ENCODE measurements around the gene RNF157.

RNF157 gene

DNA sequence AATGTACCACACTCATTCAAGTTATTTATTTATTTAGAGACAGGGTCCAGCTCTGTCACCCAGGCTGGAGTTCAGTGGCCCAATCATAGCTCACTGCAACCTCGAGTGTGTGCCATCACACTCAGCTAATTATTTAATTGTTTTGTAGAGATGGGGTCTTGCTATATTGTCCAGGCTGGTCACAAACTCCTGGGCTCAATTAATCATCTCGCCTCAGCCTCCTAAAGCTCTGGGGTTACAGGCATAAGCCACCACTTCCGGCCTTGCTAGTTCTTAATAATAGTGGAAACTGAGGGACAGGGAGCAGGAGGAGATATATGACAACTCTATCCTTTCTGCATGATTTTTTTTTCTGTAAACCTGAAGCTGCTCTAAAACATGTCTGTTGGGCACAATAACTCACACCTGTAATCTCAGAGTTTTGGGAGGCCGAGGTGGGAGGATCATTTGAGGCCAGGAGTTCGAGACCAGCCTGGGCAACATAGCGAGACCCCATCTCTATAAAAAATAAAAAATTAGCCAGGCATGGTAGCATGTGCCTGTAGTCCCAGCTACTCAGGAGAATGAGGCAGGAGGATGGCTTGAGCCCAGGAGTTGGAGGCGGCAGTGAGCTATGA is 125.0 kb downstream of the RNF157 start:
- Histone ChIP-seq H3K27me3 (ENCODE audit: insufficient read depth, low read length) (no peaks in the 10 kb centered on the region), H3K4me1 (ENCODE audit: control insufficient read depth, insufficient read depth, low read length, unreplicated experiment) (no peaks in the 10 kb centered on the region), H3K79me2 (ENCODE audit: control insufficient read depth, insufficient read depth, low read length, unreplicated experiment) (no peaks in the 10 kb centered on the region), H3K27ac (ENCODE audit: low read depth, low read length) (no peak overlapping the region), H3K4me3 (ENCODE audit: low read depth, low read length) (no peak overlapping the region), H3K36me3 (ENCODE audit: insufficient read depth, low read length) (no peaks in the 10 kb centered on the region), H2AFZ (ENCODE audit: low read length, unreplicated experiment) (no peak overlapping the region)

DNA sequence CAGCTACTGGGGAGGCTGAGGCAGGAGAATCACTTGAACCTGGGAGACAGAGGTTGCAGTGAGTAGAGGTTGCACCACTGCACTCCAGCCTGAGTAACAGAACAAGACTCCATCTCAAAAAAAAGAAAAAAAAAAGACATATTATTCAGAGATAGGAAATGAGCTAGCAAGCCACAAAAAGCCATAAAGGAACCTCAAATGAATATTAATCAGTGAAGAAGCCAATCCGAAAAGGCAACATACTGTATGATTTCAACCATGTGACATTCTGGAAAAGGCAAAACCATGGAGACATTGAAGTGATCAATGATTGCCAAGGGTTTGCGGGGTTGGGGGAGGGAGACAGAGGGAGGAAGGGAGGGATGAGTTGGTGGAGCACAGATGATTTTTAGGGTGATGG is 128.3 kb downstream of the RNF157 start:
- Histone ChIP-seq H3K27ac (ENCODE audit: low read depth, low read length) (no peak overlapping the region), H3K36me3 (ENCODE audit: insufficient read depth, low read length) (no peaks in the 10 kb centered on the region), H3K4me3 (ENCODE audit: low read depth, low read length) (no peak overlapping the region), H3K4me1 (ENCODE audit: control insufficient read depth, insufficient read depth, low read length, unreplicated experiment) (no peaks in the 10 kb centered on the region), H3K79me2 (ENCODE audit: control insufficient read depth, insufficient read depth, low read length, unreplicated experiment) (no peaks in the 10 kb centered on the region), H2AFZ (ENCODE audit: low read length, unreplicated experiment) (no peak overlapping the region), H3K27me3 (ENCODE audit: insufficient read depth, low read length) (no peaks in the 10 kb centered on the region)

DNA sequence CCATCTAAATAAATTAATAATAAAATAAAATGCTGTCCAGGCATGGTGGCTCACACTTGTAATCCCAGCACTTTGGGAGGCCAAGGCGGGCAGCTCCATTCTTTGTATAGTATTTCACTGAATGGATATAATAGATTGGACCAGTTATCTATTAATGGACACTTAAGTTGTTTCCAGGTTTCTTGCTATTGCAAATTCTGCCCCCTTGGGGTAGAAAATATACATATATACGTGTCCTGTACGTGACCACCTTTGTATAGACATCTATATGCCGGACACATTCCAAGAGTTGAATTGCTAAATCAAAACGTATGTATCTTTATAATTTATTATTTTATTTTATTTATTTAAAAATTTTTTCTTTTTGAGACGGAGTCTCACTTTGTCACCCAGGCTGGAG is 132.8 kb downstream of the RNF157 start:
- H3K27ac ChIP-seq (ENCODE audit: low read depth, low read length), result no peak overlapping the region
- H3K36me3 ChIP-seq (ENCODE audit: insufficient read depth, low read length), result no peaks in the 10 kb centered on the region
- H2AFZ ChIP-seq (ENCODE audit: low read length, unreplicated experiment), result no peak overlapping the region
- no peaks in the 10 kb centered on the region for H3K27me3 ChIP-seq (ENCODE audit: insufficient read depth, low read length)
- no peak overlapping the region for H3K4me3 ChIP-seq (ENCODE audit: low read depth, low read length)
- no peaks in the 10 kb centered on the region for H3K4me1 ChIP-seq (ENCODE audit: control insufficient read depth, insufficient read depth, low read length, unreplicated experiment)
- peaks cover 11% of the 10 kb centered on the region for H3K79me2 ChIP-seq (ENCODE audit: control insufficient read depth, insufficient read depth, low read length, unreplicated experiment)

DNA sequence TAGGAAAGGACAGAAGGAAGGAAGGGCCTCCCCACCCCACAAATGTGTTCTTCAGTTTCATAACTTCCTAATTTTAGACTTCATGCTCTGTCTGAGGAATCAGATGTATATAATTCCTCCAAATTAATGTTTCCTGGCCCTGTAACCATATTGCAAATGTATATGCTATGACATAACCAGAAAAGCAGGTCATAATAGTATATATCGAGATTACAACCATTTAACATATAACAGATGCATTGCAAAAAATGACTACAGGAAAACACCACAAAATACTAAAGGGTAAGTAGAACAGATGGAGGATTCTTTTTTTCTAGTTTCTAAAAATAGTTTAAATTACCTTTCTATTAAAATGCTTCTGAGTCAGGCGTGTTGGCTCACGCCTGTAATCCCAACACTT is 133.6 kb downstream of the RNF157 start:
- Histone ChIP-seq H2AFZ (ENCODE audit: low read length, unreplicated experiment) (peak overlapping the region; percentile 18), H3K36me3 (ENCODE audit: insufficient read depth, low read length) (no peaks in the 10 kb centered on the region), H3K27ac (ENCODE audit: low read depth, low read length) (no peak overlapping the region), H3K4me1 (ENCODE audit: control insufficient read depth, insufficient read depth, low read length, unreplicated experiment) (no peaks in the 10 kb centered on the region), H3K4me3 (ENCODE audit: low read depth, low read length) (no peak overlapping the region), H3K79me2 (ENCODE audit: control insufficient read depth, insufficient read depth, low read length, unreplicated experiment) (peaks cover 14% of the 10 kb centered on the region), H3K27me3 (ENCODE audit: insufficient read depth, low read length) (no peaks in the 10 kb centered on the region)

DNA sequence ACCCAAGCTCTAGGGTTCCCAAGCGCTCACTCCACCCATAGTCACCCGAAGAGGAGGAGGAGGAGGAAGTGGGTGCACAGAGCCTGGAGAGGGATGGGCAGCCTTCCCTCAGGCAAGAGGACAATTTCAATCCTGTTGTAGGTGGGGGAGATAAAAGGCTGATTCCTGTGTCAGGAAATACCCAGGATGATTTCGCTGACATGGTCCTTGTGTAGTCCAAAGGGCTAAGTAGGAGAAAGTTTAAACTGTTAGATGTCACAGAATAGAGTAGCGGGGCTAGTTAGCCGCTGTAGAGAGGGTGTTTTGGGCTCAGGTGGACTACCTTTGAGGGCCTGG is 135.4 kb downstream of the RNF157 start:
- H3K36me3 ChIP-seq (ENCODE audit: insufficient read depth, low read length), result peaks cover 6% of the 10 kb centered on the region; the same call in 1 of the 2 replicates
- no peak overlapping the region for H2AFZ ChIP-seq (ENCODE audit: low read length, unreplicated experiment)
- no peak overlapping the region for H3K27ac ChIP-seq (ENCODE audit: low read depth, low read length)
- no peaks in the 10 kb centered on the region for H3K4me1 ChIP-seq (ENCODE audit: control insufficient read depth, insufficient read depth, low read length, unreplicated experiment)
- peaks cover 17% of the 10 kb centered on the region for H3K79me2 ChIP-seq (ENCODE audit: control insufficient read depth, insufficient read depth, low read length, unreplicated experiment)
- no peak overlapping the region for H3K4me3 ChIP-seq (ENCODE audit: low read depth, low read length)
- H3K27me3 ChIP-seq (ENCODE audit: insufficient read depth, low read length), result no peaks in the 10 kb centered on the region

DNA sequence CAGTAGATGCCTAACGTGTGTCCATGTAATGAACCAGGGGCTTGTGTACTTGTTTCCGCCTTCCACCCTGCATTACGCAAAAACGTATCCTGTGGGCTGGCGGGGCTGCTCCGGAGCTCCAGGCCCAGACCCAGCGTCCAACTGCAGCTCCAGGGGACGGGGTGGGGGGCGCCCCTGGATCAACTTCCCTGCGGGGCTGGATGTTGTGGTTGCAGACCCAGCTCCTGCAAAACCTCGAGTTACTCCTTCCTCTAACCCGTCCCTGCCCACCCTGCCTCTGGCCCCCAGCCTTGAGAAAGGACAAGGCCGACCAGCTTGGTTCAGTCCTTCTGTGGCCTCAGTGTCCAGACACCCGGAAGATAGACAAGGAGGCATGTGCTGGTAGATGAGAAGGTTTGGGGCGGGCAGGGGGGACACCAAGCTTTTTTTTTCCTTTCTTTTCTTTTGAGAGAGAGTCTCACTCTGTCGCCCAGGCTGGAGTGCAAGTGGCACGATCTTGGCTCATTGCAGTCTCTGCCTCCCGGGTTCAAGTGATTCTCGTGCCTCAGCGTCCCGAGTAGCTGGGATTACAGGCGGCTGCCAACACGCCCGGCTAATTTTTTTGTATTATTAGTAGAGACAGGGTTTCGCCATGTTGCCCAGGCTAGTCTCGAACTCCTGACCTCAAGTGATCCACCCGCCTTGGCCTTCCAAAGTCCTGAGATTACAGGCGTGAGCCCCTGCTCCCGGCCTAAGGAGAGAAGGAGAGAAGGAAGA is 136.0 kb downstream of the RNF157 start:
- Histone ChIP-seq H3K79me2 (ENCODE audit: control insufficient read depth, insufficient read depth, low read length, unreplicated experiment) (peaks cover 17% of the 10 kb centered on the region), H3K36me3 (ENCODE audit: insufficient read depth, low read length) (peaks cover 11% of the 10 kb centered on the region; the same call in 1 of the 2 replicates), H3K27ac (ENCODE audit: low read depth, low read length) (no peak overlapping the region; the same call in 1 of the 2 replicates), H2AFZ (ENCODE audit: low read length, unreplicated experiment) (peak overlapping the region; percentile 78), H3K4me1 (ENCODE audit: control insufficient read depth, insufficient read depth, low read length, unreplicated experiment) (no peaks in the 10 kb centered on the region), H3K4me3 (ENCODE audit: low read depth, low read length) (peak overlapping the region; percentile 92), H3K27me3 (ENCODE audit: insufficient read depth, low read length) (no peaks in the 10 kb centered on the region)

DNA sequence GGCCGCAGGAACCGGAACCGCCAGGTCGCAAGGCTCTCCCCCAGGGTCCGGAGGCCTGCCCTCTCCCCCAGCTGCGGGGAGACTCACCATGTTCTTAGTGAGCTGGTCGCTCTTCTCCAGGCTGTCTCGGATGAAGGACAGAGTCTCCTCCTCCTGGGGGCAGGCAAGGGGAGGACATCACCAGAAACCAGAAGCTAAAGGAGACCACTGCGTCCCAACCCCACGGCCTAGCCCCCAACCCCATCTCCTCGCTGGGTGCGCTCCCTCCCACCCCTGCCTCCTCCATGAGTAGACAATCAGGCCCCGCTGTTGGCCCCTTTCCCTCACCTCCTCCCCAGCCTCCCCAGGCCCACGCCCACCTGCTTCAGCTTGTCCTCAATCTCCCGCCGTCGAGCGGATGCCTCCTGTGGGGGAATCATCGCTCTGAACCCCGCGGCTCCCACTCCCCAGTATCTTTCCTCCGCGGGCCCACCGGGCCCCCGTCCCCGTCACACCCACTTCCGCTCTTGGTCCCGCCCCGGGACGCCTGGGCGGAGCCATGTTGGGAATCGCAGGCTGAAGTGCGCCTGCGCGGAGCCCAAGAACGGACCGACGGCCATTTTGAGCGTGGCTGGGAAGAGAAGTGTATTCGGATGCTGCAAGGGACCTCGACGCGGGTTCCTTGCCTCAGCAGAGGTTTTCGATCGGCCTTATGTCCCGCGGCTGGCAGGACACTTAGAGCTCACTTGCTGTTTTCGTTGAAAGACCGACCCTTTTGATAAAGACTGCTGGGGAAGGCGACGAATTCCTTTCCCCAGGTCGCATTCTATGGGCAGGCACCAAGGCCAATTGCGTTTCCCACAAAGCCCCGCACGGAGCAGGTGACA is 136.8 kb downstream of the RNF157 start, which contains the start of gene EXOC7:
Gene EXOC7, minus strand, starts transcription at position 514 of the 866 bp plus-strand sequence. Its CDS starts 95 bp downstream, at position 419.
- Histone ChIP-seq H2AFZ (ENCODE audit: low read length, unreplicated experiment) (peak within 1 kb of the TSS; percentile 94), H3K36me3 (ENCODE audit: insufficient read depth, low read length) (peaks cover 11% of the 10 kb centered on the region; the same call in 1 of the 2 replicates), H3K27ac (ENCODE audit: low read depth, low read length) (no peak within 1 kb of the TSS; the same call in 1 of the 2 replicates), H3K4me1 (ENCODE audit: control insufficient read depth, insufficient read depth, low read length, unreplicated experiment) (no peaks in the 10 kb centered on the region), H3K4me3 (ENCODE audit: low read depth, low read length) (peak within 1 kb of the TSS; percentile 92), H3K27me3 (ENCODE audit: insufficient read depth, low read length) (no peaks in the 10 kb centered on the region), H3K79me2 (ENCODE audit: control insufficient read depth, insufficient read depth, low read length, unreplicated experiment) (peaks cover 17% of the 10 kb centered on the region)

DNA sequence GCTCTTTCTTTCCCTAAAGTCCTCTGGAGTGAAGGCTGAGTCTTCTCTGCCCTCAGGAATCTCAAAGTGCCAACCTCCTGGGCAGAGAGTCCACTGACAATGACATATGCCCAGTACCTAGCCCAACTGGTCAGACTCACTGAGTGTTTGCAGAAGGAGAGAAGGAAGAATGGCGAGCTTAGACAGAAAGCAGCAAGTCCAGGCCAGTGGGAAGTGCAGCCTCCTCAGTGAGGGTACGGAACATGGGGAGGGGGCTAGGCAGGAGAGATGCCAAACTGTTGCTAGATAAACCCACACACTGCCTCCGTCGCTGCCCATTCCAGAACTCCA is 137.4 kb downstream of the RNF157 start:
- H3K4me1 ChIP-seq (ENCODE audit: control insufficient read depth, insufficient read depth, low read length, unreplicated experiment), result no peaks in the 10 kb centered on the region
- peaks cover 11% of the 10 kb centered on the region; the same call in 1 of the 2 replicates for H3K36me3 ChIP-seq (ENCODE audit: insufficient read depth, low read length)
- H3K27ac ChIP-seq (ENCODE audit: low read depth, low read length), result no peak overlapping the region
- H3K79me2 ChIP-seq (ENCODE audit: control insufficient read depth, insufficient read depth, low read length, unreplicated experiment), result peaks cover 17% of the 10 kb centered on the region
- H3K27me3 ChIP-seq (ENCODE audit: insufficient read depth, low read length), result no peaks in the 10 kb centered on the region
- peak overlapping the region; percentile 94 for H2AFZ ChIP-seq (ENCODE audit: low read length, unreplicated experiment)
- H3K4me3 ChIP-seq (ENCODE audit: low read depth, low read length), result peak overlapping the region; percentile 92

DNA sequence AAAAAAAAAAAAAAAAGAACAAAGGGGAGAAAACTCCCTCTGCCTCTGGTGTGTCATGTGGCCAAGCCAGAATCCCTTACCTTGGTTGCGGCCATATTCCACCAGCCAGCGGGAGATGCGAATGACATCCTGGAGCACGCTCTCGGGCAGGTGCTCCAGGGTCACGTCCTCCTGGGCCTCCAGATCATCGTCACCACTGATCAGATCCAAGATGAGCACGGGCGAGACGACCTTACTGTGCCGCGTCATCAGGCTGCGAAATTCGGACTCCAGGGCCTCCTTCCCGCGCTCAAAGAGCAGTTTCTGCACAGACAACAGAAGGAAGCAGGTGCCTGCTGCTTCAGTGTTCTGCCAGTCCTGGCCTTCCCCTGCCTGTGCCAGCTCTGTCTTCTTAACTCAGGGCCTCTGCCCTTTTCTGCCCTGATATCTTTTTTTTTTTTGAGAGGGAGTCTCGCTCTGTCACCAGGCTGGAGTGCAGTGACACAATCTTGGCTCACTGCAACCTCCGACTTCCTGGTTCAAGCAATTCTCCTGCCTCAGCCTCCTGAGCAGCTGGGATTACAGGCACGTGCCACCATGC is 142.5 kb downstream of the RNF157 start:
- Histone ChIP-seq H3K27me3 (ENCODE audit: insufficient read depth, low read length) (no peaks in the 10 kb centered on the region), H3K79me2 (ENCODE audit: control insufficient read depth, insufficient read depth, low read length, unreplicated experiment) (peaks cover 9% of the 10 kb centered on the region), H3K4me1 (ENCODE audit: control insufficient read depth, insufficient read depth, low read length, unreplicated experiment) (peaks cover 8% of the 10 kb centered on the region), H3K27ac (ENCODE audit: low read depth, low read length) (no peak overlapping the region), H3K36me3 (ENCODE audit: insufficient read depth, low read length) (peaks cover 26% of the 10 kb centered on the region; the same call in 1 of the 2 replicates), H3K4me3 (ENCODE audit: low read depth, low read length) (no peak overlapping the region), H2AFZ (ENCODE audit: low read length, unreplicated experiment) (no peak overlapping the region)

DNA sequence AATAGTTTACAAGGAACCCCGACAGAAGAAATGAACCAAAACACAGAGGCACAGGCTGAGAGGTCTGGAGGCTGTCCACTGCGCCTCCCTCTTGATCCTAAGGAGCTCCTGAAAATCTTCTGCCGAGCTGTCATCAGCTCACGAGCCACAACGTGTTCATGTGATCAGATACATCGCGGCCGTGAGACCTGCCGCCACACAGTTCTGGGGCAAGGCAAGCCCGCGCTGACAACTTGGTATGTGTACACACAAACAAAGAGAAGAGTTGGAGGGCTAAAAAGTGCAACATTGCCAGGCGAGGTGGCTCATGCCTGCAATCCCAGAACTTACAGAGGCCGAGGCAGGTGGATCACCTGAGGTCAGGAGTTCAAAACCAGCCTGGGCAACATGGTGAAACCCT is 144.3 kb downstream of the RNF157 start:
- Histone ChIP-seq H3K27ac (ENCODE audit: low read depth, low read length) (no peak overlapping the region), H3K4me3 (ENCODE audit: low read depth, low read length) (no peak overlapping the region), H2AFZ (ENCODE audit: low read length, unreplicated experiment) (no peak overlapping the region), H3K4me1 (ENCODE audit: control insufficient read depth, insufficient read depth, low read length, unreplicated experiment) (peaks cover 8% of the 10 kb centered on the region), H3K79me2 (ENCODE audit: control insufficient read depth, insufficient read depth, low read length, unreplicated experiment) (no peaks in the 10 kb centered on the region), H3K27me3 (ENCODE audit: insufficient read depth, low read length) (no peaks in the 10 kb centered on the region), H3K36me3 (ENCODE audit: insufficient read depth, low read length) (peaks cover 20% of the 10 kb centered on the region; the same call in 1 of the 2 replicates)
